GM19395 (cell line): Measurements from ENCODE around the gene DNAAF1.

Experiments
- ATAC-seq: cut with Tn5 transposase; IDR thresholded peaks from one replicate; pipeline ENCODE4 v1.9.1; 2021; ENCODE audit warnings: mild to moderate bottlenecking, moderate library complexity; ENCODE audit not compliant: unreplicated experiment

DNAAF1 gene

GRCh38 chr16:84121007-84121406 lies 24.1 kb upstream of the DNAAF1 start:
- no peak for ATAC-seq

DNA sequence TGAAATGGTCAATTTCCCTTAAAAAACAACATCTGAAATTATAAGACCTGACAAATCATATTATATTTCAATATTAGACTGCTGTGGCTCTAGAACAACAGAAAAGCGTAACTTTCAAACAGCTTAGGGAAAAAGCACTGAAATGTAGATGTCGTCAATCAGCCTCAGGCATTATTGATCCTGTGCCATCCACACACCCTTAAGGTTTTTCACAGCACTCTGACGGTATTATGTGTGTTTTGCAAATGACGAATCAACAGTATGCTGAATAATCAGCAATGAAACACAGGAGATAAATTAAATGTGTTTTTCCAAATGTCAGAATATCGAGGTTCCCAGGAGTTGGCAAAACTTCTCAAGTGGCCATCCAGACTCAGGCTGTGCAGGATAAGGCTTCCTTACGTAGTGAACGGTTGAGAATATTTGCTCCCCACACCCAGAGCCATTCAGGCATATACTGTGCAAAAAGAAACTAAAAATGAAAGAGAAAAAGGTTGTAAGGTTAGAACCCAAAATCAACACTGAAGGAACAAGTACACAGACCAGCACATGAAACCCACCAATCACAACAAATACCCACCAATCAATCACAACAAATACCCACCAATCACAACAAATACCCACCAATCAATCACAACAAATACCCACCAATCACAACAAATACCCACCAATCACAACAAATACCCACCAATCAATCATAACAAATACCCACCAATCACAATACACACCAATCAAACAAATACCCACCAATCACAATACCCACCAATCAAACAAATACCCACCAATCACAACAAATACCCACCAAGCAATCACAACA lies 20.6 kb upstream of the DNAAF1 start:
- no peak for ATAC-seq

DNA sequence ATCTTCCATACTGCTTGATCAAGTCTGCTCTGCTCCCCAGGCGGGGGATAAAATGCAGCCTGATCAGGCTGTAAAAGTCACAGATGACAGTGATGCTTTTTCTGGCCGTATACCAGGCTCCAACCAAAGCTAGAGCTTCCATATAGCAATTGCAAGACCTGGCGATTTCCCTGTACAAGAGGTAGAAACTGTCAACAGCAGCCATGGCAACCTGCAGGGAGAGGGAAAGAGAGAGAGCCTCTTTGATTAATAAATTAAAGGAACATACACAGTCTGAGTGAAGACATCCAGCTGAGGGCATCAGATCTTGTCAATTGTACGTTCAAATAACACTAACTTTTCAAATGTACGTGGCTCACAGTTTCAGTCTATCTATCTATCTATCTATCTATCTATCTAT lies 14.0 kb upstream of the DNAAF1 start:
- ATAC-seq = no peak

DNA sequence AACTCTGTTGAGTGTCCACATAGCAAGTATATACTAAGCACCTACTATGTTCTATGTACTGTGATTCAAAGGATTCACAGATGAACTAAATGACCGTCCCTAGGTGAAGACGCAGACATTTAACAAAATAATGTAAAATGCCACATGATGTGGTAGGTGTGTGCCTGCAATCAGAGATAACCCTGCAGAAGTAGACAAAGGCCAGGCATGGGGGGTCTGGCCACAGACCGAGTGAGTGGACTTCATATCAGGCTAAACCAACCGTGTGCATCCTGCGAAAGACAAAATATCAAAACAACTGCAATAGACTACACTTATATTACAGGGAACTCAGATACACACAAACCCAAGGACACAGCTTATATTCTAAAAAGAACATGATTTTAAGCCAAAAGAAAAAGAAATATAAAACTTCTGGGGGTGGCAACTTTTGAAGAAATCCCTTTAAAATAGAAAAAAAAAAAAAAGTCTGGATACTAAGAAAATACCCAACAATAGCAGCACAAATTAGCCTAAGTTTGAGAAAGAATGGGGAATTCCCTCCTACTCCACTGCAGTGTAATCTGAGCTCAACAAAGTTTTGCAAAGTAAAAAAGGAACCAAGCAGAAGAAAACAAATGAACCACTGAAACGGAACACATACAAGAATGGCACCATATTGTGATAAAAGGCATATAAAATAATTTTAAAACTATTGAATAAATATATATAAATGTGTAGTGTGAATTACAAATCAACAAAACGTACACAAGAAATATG lies 12.4 kb upstream of the DNAAF1 start:
- no peak for ATAC-seq

DNA sequence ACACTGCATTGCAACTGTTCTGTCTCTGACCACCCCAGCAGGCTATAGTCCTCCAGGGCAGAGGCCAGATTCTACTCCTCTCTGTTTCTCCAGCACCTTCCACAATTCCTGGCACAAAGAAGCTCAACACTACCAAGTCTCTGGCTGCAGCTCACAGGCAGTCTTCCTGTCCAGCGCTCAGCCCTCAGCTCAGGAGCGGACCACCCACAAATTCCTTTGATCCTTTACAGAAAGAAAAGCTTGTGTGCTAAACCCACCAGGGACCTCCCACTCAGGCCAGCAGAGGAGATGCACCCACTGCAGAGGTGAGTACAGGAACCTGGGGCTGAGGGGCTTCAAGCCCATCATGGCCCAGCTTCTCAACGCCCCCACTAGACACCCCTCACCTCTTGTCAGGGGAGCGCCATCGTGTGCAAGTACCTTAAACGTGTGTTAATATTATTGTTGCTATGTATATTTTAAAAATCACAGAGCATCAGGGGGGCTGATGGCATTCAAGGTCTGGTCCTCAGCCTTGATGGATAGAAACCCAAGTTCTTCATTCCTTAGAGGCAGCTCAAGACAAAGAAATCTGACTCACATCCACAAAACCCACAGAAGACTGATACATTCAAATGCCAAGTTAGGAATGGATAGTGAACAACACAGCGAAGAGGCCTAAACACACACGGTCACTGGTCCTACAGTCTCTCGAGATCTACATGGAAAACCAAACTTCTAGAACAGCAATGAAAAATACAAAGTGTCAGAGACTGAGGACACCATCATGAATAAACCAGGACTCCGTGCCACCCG lies 8.6 kb upstream of the DNAAF1 start:
- no peak for ATAC-seq

GRCh38 chr16:84137287-84137686 lies 7.8 kb upstream of the DNAAF1 start:
- ATAC-seq = no peak

- no peak for ATAC-seq
Measured at GRCh38 chr16:84137769-84138357, 7.2 kb upstream of the DNAAF1 start.

- no peak for ATAC-seq
Measured at GRCh38 chr16:84138500-84138823, 6.6 kb upstream of the DNAAF1 start.

DNA sequence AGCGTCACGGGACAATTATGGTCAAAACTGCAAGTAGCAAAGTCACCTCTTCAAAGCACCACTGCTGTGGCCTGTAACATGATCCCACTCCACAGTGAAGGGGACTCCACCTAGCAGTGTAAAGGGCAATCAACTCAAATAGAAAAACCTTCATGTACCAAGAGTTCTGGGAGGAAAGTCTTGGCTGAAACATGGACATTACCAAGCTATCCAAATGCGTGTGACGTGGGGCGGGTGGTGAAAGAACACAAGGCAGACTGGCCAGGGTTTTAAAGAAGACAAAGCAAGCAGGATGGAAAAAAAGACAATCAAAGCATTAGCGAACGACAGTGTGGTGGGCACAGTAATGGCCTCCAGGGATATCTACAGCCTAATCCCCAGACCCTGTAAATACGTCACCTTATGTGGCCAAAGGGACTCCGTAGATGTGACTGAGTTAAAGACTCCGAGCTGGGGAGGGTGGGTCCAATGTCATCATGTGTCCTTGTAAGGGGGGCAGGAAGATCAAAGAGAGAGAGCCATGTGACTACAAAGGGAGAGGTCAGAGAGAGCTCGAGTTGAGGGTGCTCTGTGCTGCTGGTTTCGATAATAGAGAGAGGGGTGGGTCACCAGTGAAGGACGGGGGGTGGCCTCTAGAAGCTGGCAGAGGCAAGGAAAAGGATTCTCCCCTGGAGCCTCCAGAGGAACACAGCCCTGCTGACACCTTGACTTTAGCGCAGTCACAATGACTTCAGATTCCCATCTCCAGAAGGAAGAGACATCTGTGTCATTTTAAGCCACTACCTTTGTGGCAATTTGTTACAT lies 6.1 kb upstream of the DNAAF1 start:
- ATAC-seq = peak; percentile 85

DNA sequence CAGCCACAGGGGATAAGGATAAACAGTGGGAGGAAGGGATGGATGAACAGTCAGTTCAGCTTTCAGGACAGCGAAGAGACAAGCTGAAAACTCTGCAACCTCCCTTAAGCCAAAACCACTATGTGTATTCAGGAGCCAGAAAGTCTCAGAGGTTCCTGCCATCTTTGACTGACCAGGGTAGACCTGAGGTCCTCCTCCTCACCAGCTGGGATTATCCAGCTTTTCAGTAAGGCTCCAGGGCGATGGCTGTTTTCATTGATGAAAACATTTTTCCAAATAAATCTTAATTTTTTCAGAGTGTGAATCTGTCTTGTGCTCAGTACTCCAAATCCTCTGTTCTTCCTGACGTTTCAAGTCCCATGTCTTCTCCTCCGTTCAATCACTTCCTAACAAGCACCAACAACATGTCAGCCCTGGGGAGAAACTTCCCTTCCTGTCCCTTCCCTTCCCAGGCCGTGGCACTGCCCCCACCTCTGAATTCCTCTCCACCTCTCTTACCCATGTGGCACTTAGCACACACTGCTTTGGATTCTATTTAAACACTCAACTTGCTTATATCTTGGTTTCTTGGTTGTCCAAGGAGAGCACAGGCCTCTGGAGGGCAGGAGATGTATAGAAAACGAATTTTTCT lies 5.4 kb upstream of the DNAAF1 start:
- ATAC-seq = no peak

DNA sequence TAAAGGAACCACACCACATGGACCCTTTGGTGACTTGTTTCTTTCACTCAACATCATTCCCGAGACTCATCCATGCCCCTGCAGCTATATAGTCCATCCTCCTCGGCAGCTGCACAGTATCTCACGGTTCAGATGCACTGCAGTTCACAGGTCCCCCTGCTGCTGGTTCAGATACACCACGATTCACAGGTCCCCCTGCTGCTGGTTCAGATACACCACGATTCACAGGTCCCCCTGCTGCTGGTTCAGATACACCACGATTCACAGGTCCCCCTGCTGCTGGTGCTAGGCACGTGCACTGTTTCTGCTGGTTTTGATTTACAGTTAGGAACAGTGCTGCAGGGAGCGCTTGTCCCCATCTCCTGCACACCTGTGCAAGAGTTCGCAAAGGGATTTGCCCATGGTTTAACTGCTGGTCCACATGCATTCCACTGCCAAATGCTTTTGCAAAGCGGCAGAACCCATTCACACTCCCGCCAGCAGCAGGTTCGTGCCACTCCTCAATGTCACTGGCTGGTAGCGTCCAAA lies 3.9 kb upstream of the DNAAF1 start:
- no peak for ATAC-seq

DNA sequence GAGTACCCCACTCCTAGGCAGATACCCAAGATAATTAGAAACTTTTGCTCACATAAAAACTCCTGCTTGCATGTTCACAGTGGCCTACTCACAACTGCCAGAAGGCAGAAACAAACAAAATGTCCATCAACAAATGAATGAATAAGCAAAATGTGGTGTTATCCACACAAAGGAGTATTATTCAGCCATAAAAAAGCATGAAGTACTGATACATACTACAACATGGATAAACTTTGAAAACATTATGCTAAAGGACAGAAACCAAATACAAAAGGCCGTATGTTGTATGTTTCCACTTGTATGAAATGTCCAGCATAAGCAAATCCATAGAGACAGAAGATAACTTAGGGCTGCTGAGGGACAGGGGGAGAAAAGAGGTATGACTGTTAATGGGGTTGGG lies 2.0 kb upstream of the DNAAF1 start:
- ATAC-seq = no peak

DNA sequence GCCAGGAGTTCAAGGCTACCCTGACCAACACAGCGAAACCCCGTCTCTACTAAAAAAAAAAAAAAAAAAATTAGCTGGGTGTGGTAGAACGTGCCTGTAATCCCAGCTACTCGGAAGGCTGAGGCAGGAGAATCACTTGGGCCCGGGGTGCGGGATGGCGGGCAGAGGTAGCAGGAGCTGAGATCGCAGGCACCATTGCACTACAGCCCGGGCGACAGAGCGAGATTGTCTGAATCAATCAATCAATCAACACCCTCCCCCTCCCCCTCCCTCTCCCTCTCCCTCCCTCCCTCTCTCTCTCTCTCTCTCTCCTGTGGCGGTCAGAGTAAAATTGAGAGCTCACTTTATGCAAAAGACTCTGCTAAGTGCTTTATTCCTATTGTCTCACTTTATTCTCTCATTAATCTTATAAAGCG lies 1.3 kb upstream of the DNAAF1 start:
- no peak for ATAC-seq

GRCh38 chr16:84144209-84144858 lies 774 bp upstream of the DNAAF1 start:
- ATAC-seq = no peak

DNA sequence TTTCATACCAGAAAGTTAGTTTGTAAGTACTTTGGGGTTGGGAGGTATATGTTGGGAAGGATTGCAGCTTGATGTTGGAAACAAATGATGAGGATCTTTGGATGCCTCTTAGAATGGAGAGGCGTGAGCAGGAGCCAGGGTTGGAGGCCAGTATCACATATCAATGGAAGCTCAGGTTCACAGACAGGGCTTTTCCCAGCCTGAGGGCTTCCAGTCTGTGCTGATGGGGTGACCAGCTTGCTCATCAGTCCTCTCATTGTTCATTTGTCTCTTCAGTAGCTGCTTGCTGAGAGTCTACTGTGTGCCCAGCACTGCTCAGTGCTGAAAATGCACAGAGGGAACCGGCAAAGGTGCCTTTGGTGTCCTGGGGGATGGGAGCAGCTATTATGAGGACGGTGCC lies 5.8 kb downstream of the DNAAF1 start:
- ATAC-seq = no peak

DNA sequence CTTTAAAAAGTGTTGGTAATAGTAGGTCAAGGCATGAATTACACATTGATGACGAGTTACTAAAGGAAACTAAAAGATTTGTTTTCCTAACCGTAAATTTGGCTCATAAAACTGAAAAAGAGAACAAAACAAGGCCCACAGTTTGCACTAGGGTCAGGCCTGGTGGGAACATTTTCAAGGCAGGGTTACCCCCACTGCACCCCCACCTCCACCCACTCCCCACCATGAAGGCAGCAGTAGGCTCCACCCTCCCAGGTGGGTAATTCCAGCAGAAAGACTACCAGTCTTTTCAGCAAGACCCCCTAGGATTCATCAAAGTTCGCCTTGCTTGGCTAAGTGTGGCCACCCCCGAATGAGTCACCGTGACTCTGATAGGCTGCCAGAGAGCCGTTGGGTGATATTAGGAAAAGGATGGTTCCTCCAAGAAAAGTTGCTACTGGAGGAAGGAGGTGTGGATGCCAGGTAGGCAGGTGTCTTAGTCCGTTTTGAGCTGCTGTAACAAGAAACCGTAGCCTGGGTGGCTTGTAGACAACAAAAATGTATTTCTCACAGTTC lies 8.6 kb downstream of the DNAAF1 start:
- no peak for ATAC-seq

- ATAC-seq = no peak
Measured at GRCh38 chr16:84155226-84155625, 10.1 kb downstream of the DNAAF1 start.

DNA sequence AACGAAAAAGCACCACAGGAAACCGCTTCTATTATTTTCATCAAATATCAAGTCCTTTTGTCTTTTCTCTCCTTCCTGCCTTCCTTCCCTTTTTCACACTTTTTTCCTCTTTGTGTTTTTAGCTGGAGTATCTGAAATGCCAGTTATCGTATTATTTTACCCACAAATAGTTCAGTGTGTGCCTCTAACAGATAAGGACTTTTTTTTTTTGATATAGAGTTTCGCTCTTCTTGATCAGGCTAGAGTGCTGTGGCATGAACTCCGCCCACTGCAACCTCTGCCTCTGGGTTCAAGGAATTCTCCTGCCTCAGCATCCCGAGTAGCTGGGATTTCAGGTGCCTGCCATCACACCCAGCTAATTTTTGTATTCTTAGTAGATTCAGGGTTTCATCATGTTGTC lies 10.7 kb downstream of the DNAAF1 start:
- no peak for ATAC-seq

GRCh38 chr16:84156342-84156784 lies 11.3 kb downstream of the DNAAF1 start:
- ATAC-seq = no peak
